GM12891 (cell line): Measurements from ENCODE around the gene SLC4A8.

Experiments
- POLR2A ChIP-seq: IDR thresholded peaks from 2 replicates; pipeline ENCODE4 v1.6.1; 2011; ENCODE audit warnings: low read depth, low read length, control low read depth
- POLR2AphosphoS5 ChIP-seq: IDR thresholded peaks from 2 replicates; pipeline ENCODE4 v1.6.1; 2011; ENCODE audit warnings: low read depth, low read length, control low read depth
- POU2F2 ChIP-seq: IDR thresholded peaks from 2 replicates; pipeline ENCODE4 v1.6.1; 2011; ENCODE audit warnings: low read depth, mild to moderate bottlenecking, control low read depth, low read length, moderate library complexity
- TAF1 ChIP-seq: IDR thresholded peaks from 2 replicates; pipeline ENCODE4 v1.6.1; 2011; ENCODE audit warnings: low read depth, low read length, control low read depth

- no peak for TF ChIP-seq TAF1
- TF ChIP-seq POLR2A: no peak
- TF ChIP-seq POLR2AphosphoS5: no peak
- no peak for TF ChIP-seq POU2F2
These were observed 23.1 kb upstream of the SLC4A8 start for GRCh38 chr12:51401486-51401885.
